Panc1 (cell line): ENCODE measurements around the gene SURF2. TPM values are rescaled to one million over a fixed set of nuclear protein-coding genes. Genes with fewer than 3 reads are reported as not detected.

Experiments used
- ATAC-seq: fragments of 200-7000 bp; cut with Tn5 transposase; 2 replicates; pipeline ENCODE4 v1.9.1; 2020; ENCODE audit warnings: mild to moderate bottlenecking, moderate library complexity
- BruUV-seq: library from RNA; stranded (reverse); fragments of 400-500 nt; replicated peaks from 2 replicates; lab custom pipeline; 2021; lab: Mats Ljungman, UMichigan
- CTCF ChIA-PET: fragments of 300-600 bp; sonication (Branson Sonifier 250); formaldehyde crosslinking; loops from one replicate; lab custom pipeline; 2022; ENCODE audit warnings: antibody characterized with exemption; lab: Charles Lee
- POLR2A ChIA-PET: fragments of 300-600 bp; sonication (Branson Sonifier 250); formaldehyde crosslinking; loops from one replicate; lab custom pipeline; 2022; ENCODE audit warnings: antibody characterized with exemption; lab: Charles Lee
- DNase-seq: peaks from one replicate; pipeline ENCODE4 v3.0.0-alpha.2; 2010; ENCODE audit warnings: low read depth, low spot score
- H3K27ac ChIP-seq: 2 replicates; pipeline ENCODE4 v1.5.1; 2011; ENCODE audit warnings: mild to moderate bottlenecking, low read length, inconsistent platforms
- H3K27me3 ChIP-seq: fragments of 200-500 bp; sonication (Bioruptor generic); 2 replicates; pipeline ENCODE4 v1.6.0; 2014; ENCODE audit warnings: low read length, inconsistent platforms; ENCODE audit not compliant: control insufficient read depth, insufficient read depth
- H3K36me3 ChIP-seq: fragments of 200-500 bp; sonication (Bioruptor generic); 2 replicates; pipeline ENCODE4 v1.5.1; 2014; ENCODE audit warnings: inconsistent platforms, mild to moderate bottlenecking, low read length, moderate library complexity; ENCODE audit not compliant: control insufficient read depth, insufficient read depth
- H3K4me1 ChIP-seq: 2 replicates; pipeline ENCODE4 v1.5.1; 2011; ENCODE audit warnings: inconsistent platforms, mild to moderate bottlenecking, low read length, moderate library complexity; ENCODE audit not compliant: control insufficient read depth, insufficient read depth
- H3K4me3 ChIP-seq, 2 experiments: 2 replicates each; pipeline ENCODE4 v1.5.1; 2011 to 2012; ENCODE audit warnings: low read depth in 2 of 2, low read length in 2 of 2, mild to moderate bottlenecking in 2 of 2, inconsistent platforms in 1 of 2, moderate library complexity in 1 of 2
- H3K9me3 ChIP-seq: fragments of 200-500 bp; sonication (Bioruptor generic); 2 replicates; pipeline ENCODE4 v1.5.1; 2014; ENCODE audit warnings: low read depth, mild to moderate bottlenecking, inconsistent platforms, low read length, moderate library complexity; ENCODE audit not compliant: control insufficient read depth, insufficient read depth
- CTCF ChIP-seq: fragments of 450-650 bp; IDR thresholded peaks from 2 replicates; pipeline ENCODE4 v1.5.1; 2017; ENCODE audit warnings: mild to moderate bottlenecking
- POLR2AphosphoS5 ChIP-seq: IDR thresholded peaks from 2 replicates; pipeline ENCODE4 v1.6.1; 2012; ENCODE audit warnings: mild to moderate bottlenecking, low read depth, low read length, moderate library complexity
- REST ChIP-seq, 2 experiments: IDR thresholded peaks; 2 replicates each; pipeline ENCODE4 v1.6.1; 2011 to 2012; ENCODE audit warnings: low read depth in 2 of 2, control low read depth in 1 of 2, low read length in 1 of 2, mild to moderate bottlenecking in 1 of 2, moderate library complexity in 1 of 2; ENCODE audit not compliant: insufficient read depth in 1 of 2
- SIN3A ChIP-seq: IDR thresholded peaks from 2 replicates; pipeline ENCODE4 v1.6.1; 2012; ENCODE audit warnings: low read depth, mild to moderate bottlenecking, low read length, moderate library complexity, borderline replicate concordance; ENCODE audit not compliant: insufficient read depth
- TCF7L2 ChIP-seq: IDR thresholded peaks from 2 replicates; pipeline ENCODE4 v1.6.1; 2011; ENCODE audit warnings: mild to moderate bottlenecking, low read depth, low read length, inconsistent platforms
- in situ Hi-C: cut with HindIII; loops from 2 replicates; pipeline ENCODE4 v1.10.0; 2016; ENCODE audit warnings: low sequenced_read_pairs, low pct_unique_long_range_greater_than_20kb
- intact Hi-C: fragments of 100-400 bp; cut with micrococcal nuclease; formaldehyde crosslinking; loops from one replicate; pipeline ENCODE4 v1.10.0; 2022; ENCODE audit not compliant: unreplicated experiment
- total RNA-seq: library from RNA; stranded (reverse); gene quantifications from one replicate; pipeline ENCODE4 v1.2.1, GENCODE V29; 2021; ENCODE audit not compliant: unreplicated experiment

Gene SURF2
- total RNA-seq, 1 experiment from 2014 or later, result 19.2 TPM

- ATAC-seq (peak; percentile 87), DNase-seq (peak; percentile 81)
- CTCF ChIA-PET, result no interaction called here
- H3K4me3 ChIP-seq, result peak within 1 kb of the TSS; percentile 74 to 97
- intact Hi-C loops, result no loop called here
- in situ Hi-C loops, result no loop called here
- TF ChIP-seq POLR2AphosphoS5, result peak; percentile 99
- TF ChIP-seq TCF7L2, result no peak
- peak within 1 kb of the TSS; percentile 94 for H3K27ac ChIP-seq
- no peaks in the 10 kb centered on the region for H3K9me3 ChIP-seq
- H3K4me1 ChIP-seq, result peaks cover 19% of the 10 kb centered on the region
- no peaks in the 10 kb centered on the region for H3K27me3 ChIP-seq
- H3K36me3 ChIP-seq, result peaks cover 23% of the 10 kb centered on the region
- no TSS peak for BruUV-seq
- POLR2A ChIA-PET, result interaction anchor here (0.6 to 1.0 kb wide), 3 partner anchors 111 to 215 kb away, joined by 3 to 8 read pairs (median 4); partner anchors contain the start of gene CACFD1
Measured at GRCh38 chr9:133347985-133348717, 8.2 kb upstream of the SURF2 start, which contains the start of the genes MED22 and RPL7A. Gene MED22, minus strand, starts transcription at chr9:133348131. Its CDS starts 1,469 bp downstream, at chr9:133346662. Gene RPL7A, plus strand, starts transcription at chr9:133348218. Its CDS starts 26 bp downstream, at chr9:133348244.

GRCh38 chr9:133348718-133349573, 7.4 kb upstream of the SURF2 start:
- Histone ChIP-seq H3K4me3 (peak overlapping the region; percentile 74 to 97), H3K27ac (peak overlapping the region; percentile 94), H3K4me1 (peaks cover 19% of the 10 kb centered on the region), H3K27me3 (no peaks in the 10 kb centered on the region), H3K9me3 (no peaks in the 10 kb centered on the region), H3K36me3 (peaks cover 23% of the 10 kb centered on the region)
- DNase-seq (no peak), ATAC-seq (no peak)
- intact Hi-C loops (no loop called here), in situ Hi-C loops (no loop called here)
- ChIA-PET POLR2A (interaction anchor here (0.5 kb wide), 1 partner anchor 111 kb away, joined by 4 read pairs; no protein-coding TSS in a partner anchor), CTCF (no interaction called here)
- TF ChIP-seq POLR2AphosphoS5 (no peak), TCF7L2 (no peak), REST (IDR thresholded peaks at IDR 0.05; ENCODE audit: insufficient read depth in 1 of 2, low read depth in 2 of 2, low read length in 1 of 2) (no peak)
- TSS peak; percentile 92 for BruUV-seq

GRCh38 chr9:133349965-133350616, 6.3 kb upstream of the SURF2 start:
- no TSS peak for BruUV-seq
- H3K36me3 ChIP-seq, result peaks cover 23% of the 10 kb centered on the region
- in situ Hi-C loops, result no loop called here

More at GRCh38 chr9:133349965-133350616, 6.3 kb upstream of the SURF2 start:
- ChIA-PET POLR2A (no interaction called here), CTCF (no interaction called here)
- no peaks in the 10 kb centered on the region for H3K9me3 ChIP-seq
- ATAC-seq (no peak), DNase-seq (no peak)
- H3K4me1 ChIP-seq, result peaks cover 19% of the 10 kb centered on the region
- peak overlapping the region; percentile 94 for H3K27ac ChIP-seq
- no peaks in the 10 kb centered on the region for H3K27me3 ChIP-seq
- intact Hi-C loops, result loop anchor here (10.0 kb wide), 1 partner anchor 135 kb away; no protein-coding TSS in a partner anchor
- TF ChIP-seq CTCF (no peak), REST (IDR thresholded peaks at IDR 0.05; ENCODE audit: insufficient read depth in 1 of 2, low read depth in 2 of 2, low read length in 1 of 2) (no peak), SIN3A (no peak), TCF7L2 (no peak), POLR2AphosphoS5 (no peak)
- H3K4me3 ChIP-seq, result peak overlapping the region; percentile 74 to 97
